GM19397 (cell line): ENCODE measurements around the gene KRTDAP.

ENCODE experiments used
- ATAC-seq: cut with Tn5 transposase; IDR thresholded peaks from one replicate; pipeline ENCODE4 v1.9.1; 2021; ENCODE audit warnings: mild to moderate bottlenecking, moderate library complexity; ENCODE audit not compliant: unreplicated experiment

The KRTDAP gene

DNA sequence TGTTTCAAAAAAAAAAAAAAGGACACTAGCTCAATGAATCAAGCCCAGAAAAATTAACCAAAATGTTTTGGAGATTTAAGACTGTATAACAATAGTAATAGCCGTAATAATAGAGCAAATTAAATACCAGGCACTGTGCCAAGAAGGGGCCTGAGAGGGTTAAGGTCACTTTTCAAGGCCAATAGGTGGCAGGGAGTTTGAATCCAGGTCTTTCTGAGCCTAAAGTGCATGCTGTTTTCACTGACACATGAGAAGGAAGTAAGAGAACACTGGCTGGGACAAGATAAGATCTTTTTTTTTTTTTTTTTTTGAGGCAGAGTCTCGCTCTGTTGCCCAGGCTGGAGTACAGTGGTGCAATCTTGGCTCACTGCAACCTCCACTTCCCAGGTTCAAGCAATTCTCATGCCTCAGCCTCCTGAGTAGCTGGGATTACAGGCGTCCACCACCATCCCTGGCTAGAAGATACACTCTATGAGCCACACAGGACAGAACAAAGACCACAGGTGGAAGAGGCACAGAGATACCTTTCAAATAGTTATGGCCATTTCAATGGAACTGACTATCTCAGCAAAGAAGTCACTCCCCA lies 34.6 kb downstream of the KRTDAP start:
- ATAC-seq, result no peak

DNA sequence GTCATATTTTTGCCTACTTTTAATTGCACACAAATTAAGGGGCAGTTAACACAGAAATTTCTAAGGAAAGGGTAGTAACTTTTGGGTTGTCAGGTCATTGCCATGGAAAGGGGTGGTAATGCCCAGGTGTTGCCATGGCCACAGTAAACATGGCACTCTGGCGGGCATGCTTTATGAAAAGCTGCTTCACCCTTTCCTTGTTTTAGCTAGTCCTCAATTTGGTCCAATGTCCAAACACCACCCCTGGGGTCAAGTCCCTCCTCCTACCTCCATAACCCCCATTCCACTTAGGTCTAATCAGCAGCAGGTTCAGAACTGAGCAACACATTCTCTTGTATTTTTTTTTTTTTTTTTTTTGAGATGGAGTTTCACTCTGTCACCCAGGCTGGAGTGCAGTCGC lies 35.6 kb downstream of the KRTDAP start:
- ATAC-seq, result no peak

DNA sequence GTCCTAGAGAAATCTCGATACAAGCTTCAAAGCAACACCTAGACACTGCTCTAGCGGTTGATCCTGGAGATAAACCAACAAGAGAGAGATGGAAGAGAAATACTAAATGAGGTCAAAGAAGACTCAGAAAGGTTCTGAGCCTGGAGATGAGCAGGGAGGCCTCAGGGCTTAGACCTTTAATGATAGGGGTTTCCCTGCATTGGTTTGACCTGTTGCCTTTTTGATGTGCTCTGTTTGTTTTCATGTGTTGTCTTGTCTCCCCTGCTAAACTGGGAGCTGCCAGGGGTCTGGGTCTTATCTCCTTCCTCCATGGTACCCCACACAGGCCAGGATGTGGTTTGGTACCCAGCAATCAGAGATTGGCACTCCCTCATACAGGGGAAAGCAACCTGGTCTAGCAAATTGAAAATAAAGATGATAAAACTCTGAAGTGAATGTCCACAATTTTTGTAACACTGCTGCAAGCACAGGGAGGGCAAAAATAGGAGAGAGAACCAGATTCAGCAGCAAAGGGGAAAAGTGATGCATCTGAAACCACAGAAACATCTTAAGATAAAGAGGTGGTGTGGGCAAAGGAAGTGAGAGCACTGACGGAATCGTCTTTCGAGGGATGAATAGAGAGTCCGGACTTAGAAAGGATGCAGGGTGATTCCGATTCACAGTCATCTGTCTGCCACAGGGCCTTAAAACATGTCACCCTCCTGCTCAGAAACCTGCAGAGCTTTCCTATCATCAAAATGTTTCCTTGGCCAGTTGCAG lies 38.7 kb downstream of the KRTDAP start:
- ATAC-seq, result no peak

DNA sequence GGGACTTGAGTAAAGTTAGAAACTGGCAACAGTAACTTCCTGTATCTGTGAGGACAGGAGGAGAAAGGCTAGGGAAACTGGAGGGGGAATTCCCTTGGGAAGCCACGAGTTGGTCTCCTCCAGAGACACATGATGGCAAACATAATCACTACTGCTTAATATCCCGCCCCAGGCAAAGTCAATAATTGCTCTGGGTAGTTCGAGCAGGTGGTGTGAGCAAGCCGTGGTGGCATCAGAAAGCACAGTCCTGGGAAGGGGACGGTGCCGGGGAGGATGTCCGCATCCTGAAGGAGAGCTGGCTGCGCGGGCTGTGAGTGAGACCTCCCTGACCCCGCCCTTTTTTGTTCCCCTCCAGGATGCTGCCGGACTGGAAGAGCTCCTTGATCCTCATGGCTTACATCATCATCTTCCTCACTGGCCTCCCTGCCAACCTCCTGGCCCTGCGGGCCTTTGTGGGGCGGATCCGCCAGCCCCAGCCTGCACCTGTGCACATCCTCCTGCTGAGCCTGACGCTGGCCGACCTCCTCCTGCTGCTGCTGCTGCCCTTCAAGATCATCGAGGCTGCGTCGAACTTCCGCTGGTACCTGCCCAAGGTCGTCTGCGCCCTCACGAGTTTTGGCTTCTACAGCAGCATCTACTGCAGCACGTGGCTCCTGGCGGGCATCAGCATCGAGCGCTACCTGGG lies 40.8 kb downstream of the KRTDAP start:
- ATAC-seq, result no peak

DNA sequence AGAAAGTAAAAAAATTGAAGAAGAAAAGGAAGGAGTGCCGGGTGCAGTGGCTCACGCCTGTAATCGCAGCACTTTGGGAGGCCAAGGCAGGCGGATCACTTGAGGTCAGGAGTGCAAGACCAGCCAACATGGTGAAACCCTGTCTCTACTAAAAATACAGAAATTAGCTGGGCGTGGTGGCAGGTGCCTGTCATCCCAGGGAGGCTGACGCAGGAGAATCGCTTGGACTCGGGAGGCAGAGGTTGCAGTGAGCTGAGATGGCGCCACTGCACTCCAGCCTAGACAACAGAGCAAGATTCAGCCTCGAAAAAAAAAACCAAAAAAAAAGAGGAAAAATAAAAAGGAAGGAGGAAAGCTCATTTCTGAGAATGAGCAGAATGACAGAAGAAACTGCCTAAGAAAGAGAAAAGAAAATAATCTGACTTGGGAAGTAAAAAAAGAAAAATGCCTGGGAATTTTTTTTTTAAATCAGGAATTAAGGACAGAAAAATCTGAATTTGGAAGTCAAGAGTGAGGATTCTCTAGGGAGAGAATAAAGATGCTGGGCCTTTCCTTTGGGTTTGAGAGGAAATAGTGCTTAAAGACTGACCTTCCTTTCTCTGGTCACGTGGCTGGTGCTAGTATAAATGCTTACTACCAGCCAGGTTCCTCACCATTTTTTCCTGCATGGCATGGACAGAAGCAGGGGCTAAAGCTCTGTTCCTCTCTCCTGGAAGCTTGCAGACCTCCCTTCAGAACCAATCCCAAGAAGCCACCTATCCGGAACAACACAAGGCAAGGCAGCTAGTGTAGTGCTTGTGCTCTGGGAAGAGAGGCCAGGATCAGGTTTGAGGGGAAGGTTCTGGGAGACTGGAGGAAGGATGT lies 42.4 kb downstream of the KRTDAP start, which contains the start of gene FFAR2:
FFAR2 (plus strand) TSS at position 652 of the 864 bp plus-strand sequence. CDS start 1,458 bp downstream, outside the sequence.
- ATAC-seq, result no peak

DNA sequence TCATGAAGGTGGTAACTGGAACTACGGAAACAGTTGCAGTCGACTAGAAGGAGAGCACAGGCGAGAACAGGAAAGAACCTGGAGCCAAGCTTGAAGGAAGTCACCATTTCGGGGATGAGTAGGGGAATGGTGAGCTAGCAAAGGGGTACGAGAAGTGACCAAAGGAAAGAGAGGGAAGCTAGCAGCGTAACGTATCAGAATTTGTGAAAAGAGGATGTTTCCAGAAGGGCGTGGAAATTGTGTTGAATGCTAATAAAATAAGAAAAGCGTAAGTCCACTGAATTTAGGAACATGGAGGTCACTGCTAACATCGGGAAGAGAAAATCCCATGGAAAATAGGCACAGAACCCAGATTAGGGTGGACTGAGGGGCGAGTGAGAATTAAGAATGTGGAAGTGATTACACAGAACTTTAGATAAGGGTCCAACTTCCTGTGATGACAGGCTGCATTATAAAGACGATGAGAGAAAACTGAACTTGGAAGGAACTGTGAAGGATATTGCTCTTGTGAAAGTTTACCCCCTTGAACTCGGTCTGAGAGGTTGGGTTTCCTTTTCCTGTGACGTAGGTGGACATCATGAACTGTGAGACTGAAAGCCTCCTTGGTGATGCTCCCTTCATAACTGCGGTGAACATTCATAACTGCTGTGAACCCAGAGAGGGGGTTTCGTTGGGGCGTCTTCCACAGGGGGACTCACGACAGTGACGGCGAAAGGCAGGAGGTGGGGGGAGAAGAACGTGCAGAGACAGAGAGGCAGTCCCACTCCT lies 44.3 kb downstream of the KRTDAP start:
- no peak for ATAC-seq

DNA sequence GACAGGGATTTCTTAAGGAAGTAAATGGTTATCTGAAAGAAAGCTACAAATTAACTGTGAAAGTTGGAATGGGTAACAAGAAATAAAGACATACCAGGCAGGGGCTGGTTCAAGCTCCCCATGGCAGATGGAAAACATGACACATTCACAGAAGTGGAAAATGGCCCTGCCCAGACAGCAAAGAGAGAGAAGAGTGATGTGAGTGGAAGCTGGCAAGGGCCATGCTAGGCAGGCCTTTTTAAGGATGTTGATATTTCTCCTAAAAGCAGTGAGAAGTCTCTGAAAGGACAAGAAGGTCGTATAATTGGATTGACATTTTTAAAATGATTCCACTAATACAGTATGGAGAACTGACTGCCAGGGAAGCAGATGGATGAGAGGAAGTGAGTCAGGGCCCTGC lies 45.5 kb downstream of the KRTDAP start:
- no peak for ATAC-seq

DNA sequence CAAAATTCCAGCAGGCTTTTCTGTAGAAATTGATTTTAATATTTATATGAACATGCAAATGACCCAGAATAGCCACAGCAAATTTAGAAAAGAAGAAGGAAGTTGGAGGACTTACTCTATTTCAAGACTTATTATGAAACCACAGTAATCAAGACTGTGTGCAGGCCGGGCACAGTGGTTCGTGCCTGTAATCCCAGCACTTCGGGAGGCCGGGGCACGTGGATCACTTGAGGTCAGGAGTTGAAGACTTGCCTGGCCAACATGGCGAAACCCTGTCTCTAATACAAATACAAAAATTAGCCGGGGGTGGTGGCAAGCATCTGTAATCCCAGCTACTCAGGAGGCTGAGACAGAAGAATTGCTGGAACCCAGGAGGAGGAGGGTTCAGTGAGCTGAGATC lies 48.2 kb downstream of the KRTDAP start:
- ATAC-seq, result no peak

DNA sequence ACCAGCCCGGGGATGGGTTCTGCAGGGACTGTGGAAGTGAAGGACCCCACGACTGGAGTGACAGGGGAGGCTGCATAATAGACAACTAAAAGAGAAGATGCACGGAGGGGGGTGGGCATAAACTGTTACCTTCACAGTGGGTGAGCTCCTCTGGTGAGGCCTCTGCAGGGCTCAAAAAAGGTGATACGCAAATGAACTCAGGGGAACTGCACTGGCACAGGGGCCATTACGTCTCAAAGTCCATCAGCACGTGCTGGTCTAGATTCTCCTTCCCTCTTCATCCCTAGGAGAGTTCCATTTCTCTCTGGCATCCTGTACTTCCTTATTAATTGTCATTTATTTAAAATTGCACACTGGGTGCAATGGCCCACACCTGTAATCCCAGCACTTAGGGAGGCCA lies 50.3 kb downstream of the KRTDAP start:
- no peak for ATAC-seq

DNA sequence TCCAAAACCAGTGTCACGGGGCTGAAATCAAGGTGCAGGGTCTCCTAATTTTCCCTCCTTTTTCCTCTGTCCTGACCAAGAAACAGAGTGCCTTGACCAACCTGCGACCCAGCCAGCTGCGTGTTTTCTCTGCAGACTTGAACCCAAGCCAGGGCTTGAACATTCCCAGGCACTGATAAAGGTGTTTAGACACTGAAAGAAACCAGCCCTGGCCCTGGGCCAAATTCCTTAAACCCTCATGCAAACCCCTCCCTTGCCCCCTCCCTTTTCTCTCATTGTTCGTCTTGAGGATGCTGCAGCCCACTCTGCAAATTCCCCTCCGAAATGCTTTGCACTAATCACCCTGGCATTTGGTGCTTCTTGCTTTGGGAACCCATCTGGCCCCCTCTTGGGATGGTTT lies 51.7 kb downstream of the KRTDAP start:
- no peak for ATAC-seq

DNA sequence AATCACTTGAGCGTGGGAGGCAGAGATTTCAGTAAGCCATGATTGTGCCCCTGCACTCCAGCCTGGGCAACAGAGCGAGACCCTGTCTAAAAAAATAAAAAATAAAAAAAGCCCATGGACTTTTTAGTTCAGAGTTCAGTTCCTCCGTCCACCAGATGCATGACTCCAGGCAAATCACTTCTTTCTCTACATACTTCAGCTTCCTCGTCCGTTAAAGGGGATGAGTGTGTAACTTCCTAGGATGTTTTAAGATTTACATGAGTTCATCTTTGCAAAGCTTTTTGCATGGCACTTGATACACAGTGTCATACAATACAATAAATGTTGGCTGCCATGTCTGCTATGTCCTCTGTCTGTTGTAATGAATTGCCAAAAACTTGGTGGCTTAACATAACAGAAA lies 52.2 kb downstream of the KRTDAP start:
- no peak for ATAC-seq

DNA sequence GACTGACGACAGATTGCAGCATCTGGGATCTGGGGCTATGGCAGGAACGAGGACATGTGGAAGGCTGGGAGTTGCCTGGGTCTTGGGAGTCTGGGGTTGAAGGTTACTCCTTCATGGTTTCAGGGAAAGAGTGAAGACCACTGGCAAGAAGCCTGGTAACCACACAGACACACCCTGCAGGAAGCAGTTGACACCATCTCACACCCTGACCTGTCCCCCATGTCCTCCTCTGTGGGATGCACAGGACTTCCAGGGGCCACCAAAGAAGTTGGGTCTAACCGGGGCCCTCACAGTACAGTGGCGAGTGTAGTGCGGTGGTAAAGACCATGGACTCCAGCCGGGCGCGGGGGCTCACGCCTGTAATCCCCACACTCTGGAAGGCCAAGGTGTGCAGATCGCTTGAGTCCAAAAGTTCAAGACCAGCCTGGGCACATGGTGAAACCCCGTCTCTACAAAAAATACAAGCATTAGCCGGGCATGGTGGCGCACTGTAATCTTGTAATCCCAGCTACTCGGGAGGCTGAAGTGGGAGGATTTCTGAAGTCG lies 52.8 kb downstream of the KRTDAP start:
- ATAC-seq, result no peak
